GM21515 (cell line): ENCODE results near the gene LRRC51.
"Not testable (repeated sequence)": the region's sequence is repeated elsewhere in the genome, so short reads cannot be mapped to it uniquely, and the experiment has no call there.

Source experiments
- ATAC-seq: cut with Tn5 transposase; IDR thresholded peaks from one replicate; pipeline ENCODE4 v1.9.1; 2021; ENCODE audit not compliant: unreplicated experiment

Gene LRRC51

GRCh38 chr11:72103754-72104167 is 23.1 kb downstream of the LRRC51 start:
- ATAC-seq: no peak

GRCh38 chr11:72105888-72106287 is 25.2 kb downstream of the LRRC51 start, which contains the start of gene TOMT:
TOMT (plus strand) TSS chr11:72105924; CDS start chr11:72105952, 28 bp downstream.
- no peak for ATAC-seq

- peak; percentile 1 for ATAC-seq
Measured at GRCh38 chr11:72111300-72112142, 30.9 kb downstream of the LRRC51 start.

GRCh38 chr11:72112143-72112977 is 31.7 kb downstream of the LRRC51 start, which contains the start of gene ANAPC15:
ANAPC15 (minus strand) TSS chr11:72112695; CDS start chr11:72111276, 1,419 bp downstream.
- peak; percentile 79 for ATAC-seq

- no peak for ATAC-seq
Measured at GRCh38 chr11:72112978-72113808, 32.5 kb downstream of the LRRC51 start.

- ATAC-seq: no peak
Measured at GRCh38 chr11:72114570-72114969, 33.9 kb downstream of the LRRC51 start.

- no peak for ATAC-seq
Measured at GRCh38 chr11:72116019-72116755, 35.5 kb downstream of the LRRC51 start.

- ATAC-seq: no peak
Measured at GRCh38 chr11:72119198-72119597, 38.5 kb downstream of the LRRC51 start.

GRCh38 chr11:72120930-72121329 is 40.3 kb downstream of the LRRC51 start:
- no peak for ATAC-seq

- no peak for ATAC-seq
Measured at GRCh38 chr11:72122607-72123006, 42.0 kb downstream of the LRRC51 start.

- ATAC-seq: no peak
Measured at GRCh38 chr11:72123117-72123653, 42.5 kb downstream of the LRRC51 start.

GRCh38 chr11:72124046-72124445 is 43.4 kb downstream of the LRRC51 start:
- ATAC-seq: no peak

- no peak for ATAC-seq
Measured at GRCh38 chr11:72125956-72126355, 45.3 kb downstream of the LRRC51 start.

GRCh38 chr11:72127923-72128322 is 47.3 kb downstream of the LRRC51 start:
- no peak for ATAC-seq

- no peak for ATAC-seq
Measured at GRCh38 chr11:72129381-72129780, 48.7 kb downstream of the LRRC51 start.

- ATAC-seq: no peak
Measured at GRCh38 chr11:72132646-72133045, 52.0 kb downstream of the LRRC51 start.

- not testable (repeated sequence) for ATAC-seq
Measured at GRCh38 chr11:72135473-72135872, 54.8 kb downstream of the LRRC51 start, which contains the start of gene FOLR3. FOLR3 (plus strand) TSS chr11:72135725; CDS start chr11:72135953, 228 bp downstream.

GRCh38 chr11:72135891-72136683 is 55.4 kb downstream of the LRRC51 start:
- ATAC-seq: no peak

GRCh38 chr11:72136684-72137262 is 56.1 kb downstream of the LRRC51 start:
- no peak for ATAC-seq
